Urothelium cell line (cell line): Measurements from ENCODE around the gene RAD52.
A peak's percentile ranks its signal among the peaks of the same experiment; 100 is the strongest.

Source experiments
- DNase-seq: peaks from one replicate; pipeline ENCODE4 v3.0.0; 2011; ENCODE audit warnings: low spot score, mixed read lengths
- FAIRE-seq: peaks from 2 replicates; lab custom pipeline; 2011; peaks lifted over from hg19 to GRCh38; lab: Jason Lieb, UNC

Gene RAD52

GRCh38 chr12:916240-916639 lies 33.3 kb downstream of the RAD52 start:
- no peak for DNase-seq
- no peak for FAIRE-seq

- DNase-seq (no peak), FAIRE-seq (no peak)
Observed at GRCh38 chr12:915090-915489, 34.4 kb downstream of the RAD52 start.

DNA sequence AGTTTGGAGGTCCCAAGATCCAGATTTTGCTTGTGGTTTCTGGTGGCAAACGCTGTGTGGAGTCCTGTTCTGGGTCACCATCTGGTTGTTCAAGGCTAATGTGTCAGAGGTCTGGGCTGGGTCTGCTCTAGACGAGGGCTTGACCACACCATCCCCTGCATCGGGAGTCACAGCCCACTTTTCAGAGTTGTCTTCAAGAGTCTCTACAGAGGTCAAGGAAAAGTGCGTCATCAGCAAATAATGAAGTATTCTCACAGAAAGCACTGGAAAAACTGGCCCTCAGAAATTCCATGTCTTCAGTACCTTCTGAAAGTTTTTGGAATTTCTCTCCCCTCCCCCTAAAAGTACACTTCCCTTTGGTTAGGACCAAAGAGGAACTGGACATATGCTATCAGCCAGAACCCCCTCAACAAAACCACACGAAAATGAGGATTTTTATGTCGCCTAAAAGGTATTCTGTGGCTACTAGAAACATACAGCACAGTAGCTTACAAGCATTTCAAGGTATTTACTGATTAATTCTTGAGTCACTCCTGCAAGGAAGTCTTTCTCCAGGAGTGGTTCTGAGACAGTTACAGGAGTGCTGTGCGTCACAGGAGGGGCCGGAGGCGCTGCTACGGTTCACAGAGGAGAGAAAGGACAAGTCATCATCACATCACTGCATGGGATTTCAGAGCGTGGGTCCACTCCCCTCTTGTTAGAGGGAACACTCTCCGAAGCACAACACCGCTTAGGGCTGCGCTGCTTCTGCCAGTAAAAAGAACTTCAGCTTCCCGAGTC lies 35.4 kb downstream of the RAD52 start:
- no peak for FAIRE-seq
- DNase-seq, result no peak

GRCh38 chr12:912466-913235 lies 36.8 kb downstream of the RAD52 start:
- FAIRE-seq (no peak), DNase-seq (no peak)

- no peak for FAIRE-seq
- no peak for DNase-seq
Observed at GRCh38 chr12:911191-911826, 38.2 kb downstream of the RAD52 start.

DNA sequence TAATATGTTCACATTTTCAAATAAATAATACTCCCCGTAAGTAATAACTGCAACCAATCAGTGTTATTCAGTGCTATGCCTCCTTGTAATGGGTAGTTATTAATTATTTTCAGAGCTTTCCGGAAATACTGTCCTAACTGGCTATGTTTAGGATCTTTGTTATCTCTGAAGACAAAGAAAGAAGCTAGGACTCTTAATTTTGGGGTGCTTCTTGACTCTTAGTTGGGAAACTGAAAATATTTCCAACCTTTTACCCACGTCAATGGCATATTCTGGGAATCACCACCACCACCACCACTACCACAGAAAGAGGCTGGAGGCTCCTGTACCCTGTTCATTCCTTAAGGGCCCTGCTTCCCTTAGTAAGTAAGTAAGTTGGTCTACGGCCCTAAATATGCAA lies 39.1 kb downstream of the RAD52 start:
- DNase-seq (no peak), FAIRE-seq (no peak)

DNA sequence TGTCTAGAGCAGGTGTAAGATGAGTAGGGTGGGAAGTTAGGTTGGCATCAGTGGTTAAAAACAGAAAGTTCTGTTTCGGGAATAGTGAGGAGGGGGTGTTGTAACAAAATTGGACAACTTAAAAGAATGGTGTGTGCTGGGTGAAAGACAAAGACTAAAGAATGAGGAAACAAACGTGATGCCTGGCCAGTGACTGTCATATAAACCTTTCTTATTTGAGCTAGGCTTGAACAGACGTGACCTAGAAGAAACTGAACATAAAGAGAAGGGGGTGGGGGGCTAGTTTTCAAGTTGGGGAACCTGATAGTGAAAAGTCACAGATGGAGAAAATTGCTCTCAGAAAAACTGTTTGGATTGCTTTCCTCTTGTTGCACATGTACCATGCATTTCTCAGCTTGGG lies 39.6 kb downstream of the RAD52 start:
- DNase-seq, result no peak

DNA sequence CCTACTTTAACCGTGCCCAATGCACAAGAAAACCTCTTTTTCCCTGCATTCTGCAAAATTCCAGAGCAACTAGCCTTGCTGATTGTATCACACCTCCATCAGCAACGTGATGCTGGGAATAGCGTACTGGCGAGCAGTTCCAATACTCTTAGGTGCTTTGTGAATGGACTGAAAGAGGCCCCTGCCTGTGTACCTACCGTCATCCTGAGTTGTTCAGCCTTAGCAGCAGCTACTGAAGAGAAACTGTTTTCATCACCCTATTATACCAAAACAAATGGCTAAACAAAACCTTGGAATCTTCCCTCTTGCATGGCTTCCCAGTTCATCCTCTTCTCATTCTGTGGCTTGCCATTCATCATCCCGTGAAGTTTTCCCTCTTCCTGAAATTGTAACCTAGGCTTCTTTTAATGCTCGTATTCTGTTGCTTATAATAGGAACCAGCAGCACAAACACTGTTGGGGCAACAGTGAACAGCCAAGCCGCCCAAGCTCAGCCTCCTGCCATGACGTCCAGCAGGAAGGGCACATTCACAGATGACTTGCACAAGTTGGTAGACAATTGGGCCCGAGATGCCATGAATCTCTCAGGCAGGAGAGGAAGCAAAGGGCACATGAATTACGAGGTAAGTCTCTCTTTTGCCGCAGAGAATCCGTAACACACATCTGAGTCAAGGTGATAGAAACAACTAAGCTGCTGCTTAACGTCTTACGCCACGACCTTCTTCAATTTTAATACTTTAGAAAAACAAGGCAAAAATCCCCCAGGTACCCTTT lies 41.9 kb downstream of the RAD52 start:
- DNase-seq, result no peak
- FAIRE-seq, result no peak

More for the DNA sequence above, 39.6 kb downstream of the RAD52 start:
- no peak for FAIRE-seq

DNA sequence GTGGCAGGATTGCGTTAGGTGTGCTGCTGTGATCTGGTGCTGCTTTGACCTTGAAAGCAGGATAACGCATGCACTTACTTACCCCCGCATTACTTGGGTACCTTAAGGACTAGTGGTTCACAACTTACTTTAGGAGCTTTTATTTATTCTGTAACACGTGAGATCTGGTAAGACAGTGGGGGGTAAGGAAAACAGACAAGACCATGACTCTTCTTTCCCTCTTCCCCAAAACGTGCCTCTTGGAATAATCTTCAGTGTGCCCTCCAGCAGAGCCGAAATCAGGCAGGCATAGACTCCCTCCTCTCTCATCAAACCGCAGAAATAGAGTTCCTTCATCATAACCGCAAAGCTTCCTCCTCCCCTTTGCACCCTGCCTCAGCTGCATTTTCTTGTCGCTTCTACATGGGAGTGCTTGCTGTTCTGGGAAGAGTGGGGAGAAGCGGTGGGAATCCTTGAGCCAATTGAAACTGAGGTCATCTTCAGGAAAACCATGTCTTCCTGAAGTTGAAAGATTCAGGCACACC lies 43.4 kb downstream of the RAD52 start:
- DNase-seq (no peak), FAIRE-seq (no peak)

DNA sequence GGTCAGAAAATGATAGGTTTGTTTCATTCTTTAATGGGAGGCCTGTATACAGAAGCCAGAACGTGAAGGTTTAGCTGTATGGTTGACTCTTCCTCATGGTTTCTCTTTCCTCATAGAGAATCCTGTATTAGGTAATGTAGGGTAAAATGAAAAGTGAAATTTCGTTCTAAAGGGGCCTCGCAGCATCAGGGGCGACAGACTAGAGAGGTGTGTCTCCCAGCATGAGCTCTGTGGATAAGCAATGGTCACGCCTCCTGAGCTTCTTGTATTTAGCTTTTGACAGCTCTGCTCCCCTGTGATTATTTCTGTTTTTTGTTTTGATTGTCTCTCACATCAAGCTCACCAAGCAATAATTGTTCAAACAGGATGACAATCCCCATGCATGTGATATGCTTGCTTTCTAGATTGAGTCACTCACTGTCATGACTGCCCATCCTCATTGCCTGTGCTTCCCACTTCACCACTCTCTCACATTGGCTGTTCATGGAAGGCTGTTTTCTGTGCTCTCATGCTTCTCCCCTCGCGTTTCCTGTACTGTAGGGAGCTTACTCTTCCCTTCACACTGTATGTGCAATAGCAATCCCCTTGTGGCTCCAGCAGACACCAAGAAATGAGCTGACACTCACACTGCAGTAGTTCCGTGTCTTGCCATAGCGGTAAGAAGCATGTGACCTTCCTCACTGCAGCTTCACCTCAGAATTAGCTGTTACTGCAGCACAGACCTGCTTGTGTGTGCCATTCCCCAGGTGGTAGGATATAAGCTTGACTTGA lies 44.0 kb downstream of the RAD52 start:
- FAIRE-seq (peak; percentile 81), DNase-seq (no peak)

- no peak for FAIRE-seq
- no peak for DNase-seq
Observed at GRCh38 chr12:904010-904414, 45.5 kb downstream of the RAD52 start.

DNA sequence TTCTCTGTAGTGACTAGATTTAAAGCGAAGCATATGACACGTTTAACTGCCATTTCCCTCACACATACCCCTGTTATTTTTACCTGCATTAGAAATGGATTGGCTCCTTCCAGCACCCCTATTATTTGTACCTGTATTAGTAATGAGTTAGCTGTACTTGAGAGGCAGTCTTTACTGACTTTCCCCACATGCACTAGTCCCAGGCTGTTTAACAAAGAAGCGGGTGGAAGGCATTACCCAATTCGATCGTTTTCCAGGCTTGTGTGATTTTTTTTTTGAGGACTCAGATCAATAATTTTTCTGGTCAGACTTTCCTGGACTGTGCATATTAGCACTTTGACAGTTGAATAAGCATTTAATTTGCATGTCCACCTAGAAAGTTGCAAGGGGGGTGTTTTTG lies 46.4 kb downstream of the RAD52 start:
- no peak for FAIRE-seq

GRCh38 chr12:902581-902980 lies 46.9 kb downstream of the RAD52 start:
- no peak for FAIRE-seq
- no peak for DNase-seq

More for the DNA sequence above, 46.4 kb downstream of the RAD52 start:
- no peak for DNase-seq

- FAIRE-seq (no peak), DNase-seq (no peak)
Observed at GRCh38 chr12:897386-897785, 52.1 kb downstream of the RAD52 start.

DNA sequence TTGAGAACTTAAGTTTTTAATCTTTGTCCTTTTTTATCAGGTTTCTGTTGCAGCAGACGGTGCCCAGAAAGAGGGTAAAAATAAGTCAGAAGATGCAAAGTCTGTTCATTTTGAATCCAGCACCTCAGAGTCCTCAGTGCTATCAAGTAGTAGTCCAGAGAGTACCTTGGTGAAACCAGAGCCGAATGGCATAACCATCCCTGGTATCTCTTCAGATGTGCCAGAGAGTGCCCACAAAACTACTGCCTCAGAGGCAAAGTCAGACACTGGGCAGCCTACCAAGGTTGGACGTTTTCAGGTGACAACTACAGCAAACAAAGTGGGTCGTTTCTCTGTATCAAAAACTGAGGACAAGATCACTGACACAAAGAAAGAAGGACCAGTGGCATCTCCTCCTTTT lies 53.5 kb downstream of the RAD52 start:
- FAIRE-seq (no peak), DNase-seq (no peak)

GRCh38 chr12:894226-894625 lies 55.3 kb downstream of the RAD52 start:
- DNase-seq, result no peak
- FAIRE-seq, result no peak

DNA sequence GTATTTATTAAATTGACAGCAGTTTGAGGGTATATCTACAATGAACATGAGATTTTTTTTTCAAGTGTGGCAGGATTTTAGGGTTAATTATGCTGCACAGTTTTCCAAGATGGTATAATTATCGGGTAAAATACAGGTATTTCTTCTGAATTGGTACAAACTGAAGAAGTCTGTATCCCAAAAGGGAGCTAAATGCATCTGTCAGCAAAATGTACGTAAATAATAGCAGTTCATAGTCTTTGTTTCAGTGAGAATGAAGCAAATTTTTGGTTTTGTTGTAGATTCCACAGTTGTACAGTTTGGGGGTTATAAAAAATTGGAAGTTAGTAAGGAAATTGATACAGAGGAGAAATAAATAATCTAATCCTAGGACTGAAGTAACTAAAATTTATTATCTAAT lies 63.3 kb downstream of the RAD52 start:
- FAIRE-seq, result no peak
- DNase-seq, result no peak

DNA sequence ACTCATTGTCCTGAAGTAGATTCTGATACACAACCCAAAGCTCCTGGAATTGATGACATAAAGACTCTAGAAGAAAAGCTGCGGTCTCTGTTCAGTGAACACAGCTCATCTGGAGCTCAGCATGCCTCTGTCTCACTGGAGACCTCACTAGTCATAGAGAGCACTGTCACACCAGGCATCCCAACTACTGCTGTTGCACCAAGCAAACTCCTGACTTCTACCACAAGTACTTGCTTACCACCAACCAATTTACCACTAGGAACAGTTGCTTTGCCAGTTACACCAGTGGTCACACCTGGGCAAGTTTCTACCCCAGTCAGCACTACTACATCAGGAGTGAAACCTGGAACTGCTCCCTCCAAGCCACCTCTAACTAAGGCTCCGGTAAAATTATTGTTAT lies 63.8 kb downstream of the RAD52 start:
- no peak for DNase-seq
- FAIRE-seq, result no peak

- DNase-seq (no peak), FAIRE-seq (peak; percentile 32)
Observed at GRCh38 chr12:884746-885414, 64.6 kb downstream of the RAD52 start.

GRCh38 chr12:880656-881055 lies 68.8 kb downstream of the RAD52 start:
- FAIRE-seq, result no peak
- DNase-seq, result no peak
